WTC11 (cell line): ENCODE results near the gene OSBPL9.

ENCODE experiments used
- ATF2 ChIP-seq: sonication (generic); formaldehyde crosslinking; IDR thresholded peaks from 2 replicates; pipeline ENCODE4 v1.8.1; 2022; ENCODE audit warnings: low read depth, missing genetic modification reagents, borderline replicate concordance
- ATF3 ChIP-seq: sonication (generic); formaldehyde crosslinking; conservative IDR thresholded peaks from 2 replicates; pipeline ENCODE4 v1.8.1; 2022; ENCODE audit warnings: mild to moderate bottlenecking, missing genetic modification reagents
- CTCF ChIP-seq: fragments of 200-600 bp; IDR thresholded peaks from 2 replicates; pipeline ENCODE4 v1.8.0; 2022; ENCODE audit warnings: antibody characterized with exemption
- ELF4 ChIP-seq: sonication (generic); formaldehyde crosslinking; IDR thresholded peaks from 2 replicates; pipeline ENCODE4 v1.8.1; 2022; ENCODE audit warnings: low read depth, mild to moderate bottlenecking, moderate library complexity, missing genetic modification reagents
- FOXP1 ChIP-seq: sonication (generic); formaldehyde crosslinking; IDR thresholded peaks from 2 replicates; pipeline ENCODE4 v1.8.0; 2022; ENCODE audit warnings: missing genetic modification reagents, mild to moderate bottlenecking, moderate library complexity, borderline replicate concordance
- FOXP4 ChIP-seq: sonication (generic); formaldehyde crosslinking; IDR thresholded peaks from 2 replicates; pipeline ENCODE4 v1.8.0; 2022; ENCODE audit warnings: mild to moderate bottlenecking, missing genetic modification reagents
- JUN ChIP-seq: sonication (generic); formaldehyde crosslinking; IDR thresholded peaks from 2 replicates; pipeline ENCODE4 v1.8.0; 2023; ENCODE audit warnings: mild to moderate bottlenecking, missing genetic modification reagents
- MAX ChIP-seq: sonication (generic); formaldehyde crosslinking; IDR thresholded peaks from 2 replicates; pipeline ENCODE4 v1.8.0; 2022; ENCODE audit warnings: mild to moderate bottlenecking, missing genetic modification reagents
- MYBL2 ChIP-seq: sonication (generic); formaldehyde crosslinking; IDR thresholded peaks from 2 replicates; pipeline ENCODE4 v1.8.1; 2023; ENCODE audit warnings: mild to moderate bottlenecking, moderate library complexity, missing genetic modification reagents
- NR1H2 ChIP-seq: sonication (generic); formaldehyde crosslinking; IDR thresholded peaks from 2 replicates; pipeline ENCODE4 v1.9.0; 2021; ENCODE audit warnings: mild to moderate bottlenecking, moderate library complexity, missing genetic modification reagents
- PRDM15 ChIP-seq: sonication (generic); formaldehyde crosslinking; IDR thresholded peaks from 2 replicates; pipeline ENCODE4 v1.8.0; 2022; ENCODE audit warnings: missing genetic modification reagents
- TEAD4 ChIP-seq: sonication (generic); formaldehyde crosslinking; IDR thresholded peaks from 2 replicates; pipeline ENCODE4 v1.8.0; 2022; ENCODE audit warnings: mild to moderate bottlenecking, missing genetic modification reagents
- USF2 ChIP-seq: sonication (generic); formaldehyde crosslinking; IDR thresholded peaks from 2 replicates; pipeline ENCODE4 v1.8.1; 2023; ENCODE audit warnings: mild to moderate bottlenecking, missing genetic modification reagents, moderate library complexity
- ZNF425 ChIP-seq: fragments of 250-450 bp; sonication (Bioruptor Pico); conservative IDR thresholded peaks from 2 replicates; pipeline ENCODE4 v1.9.0; 2021; ENCODE audit warnings: mild to moderate bottlenecking

GRCh38 chr1:51592711-51593110, 24.2 kb upstream of the OSBPL9 start:
- TF ChIP-seq CTCF: no peak
- no peak for TF ChIP-seq TEAD4 (CRISPR knock-in tag)
- no peak for TF ChIP-seq MYBL2 (CRISPR knock-in tag)
- no peak for TF ChIP-seq FOXP4 (CRISPR knock-in tag)
- no peak for TF ChIP-seq ATF3 (CRISPR knock-in tag)
- no peak for TF ChIP-seq FOXP1 (CRISPR knock-in tag)
- TF ChIP-seq PRDM15 (CRISPR knock-in tag): no peak
- TF ChIP-seq ELF4 (CRISPR knock-in tag): no peak
- TF ChIP-seq USF2 (CRISPR knock-in tag): no peak
- no peak for TF ChIP-seq ATF2 (CRISPR knock-in tag)
- no peak for TF ChIP-seq NR1H2 (CRISPR knock-in tag)
- no peak for TF ChIP-seq JUN (CRISPR knock-in tag)
- TF ChIP-seq MAX (CRISPR knock-in tag): no peak
- TF ChIP-seq ZNF425 (CRISPR knock-in tag): no peak
